Peyer's patch (tissue), 4 donors: ENCODE results near the gene BICD2. TPM values are rescaled to one million over a fixed set of nuclear protein-coding genes. Genes with fewer than 3 reads are reported as not detected.
"Not testable (repeated sequence)": the region's sequence is repeated elsewhere in the genome, so short reads cannot be mapped to it uniquely, and the experiment has no call there.

Experiments
- DNase-seq, 3 donors: peaks; one replicate each; pipeline ENCODE4 v3.0.0-alpha.2; 2017 to 2019
- H3K27ac ChIP-seq, 4 donors: fragments of 200-600 bp; sonication (generic); one replicate each; pipeline ENCODE4 v1.5.1; 2016 to 2019
- H3K27me3 ChIP-seq, 2 donors: fragments of 200-600 bp; sonication (generic); one replicate each; pipeline ENCODE4 v1.5.1; 2019
- H3K36me3 ChIP-seq, 3 donors: fragments of 200-600 bp; sonication (generic); one replicate each; pipeline ENCODE4 v1.5.1; 2016 to 2019
- H3K4me1 ChIP-seq, 4 donors: fragments of 200-600 bp; sonication (generic); one replicate each; pipeline ENCODE4 v1.5.1; 2016 to 2019
- H3K4me3 ChIP-seq, 4 donors: fragments of 200-600 bp; sonication (generic); 1 replicate in 3 of 4; 2 replicates in 1 of 4; pipeline ENCODE4 v1.5.1; 2016 to 2019; ENCODE audit warnings: mild to moderate bottlenecking in 1 of 4
- H3K9me3 ChIP-seq, 4 donors: fragments of 200-600 bp; sonication (generic); one replicate each; pipeline ENCODE4 v1.5.1; 2016 to 2019; ENCODE audit warnings: mild to moderate bottlenecking in 1 of 4
- POLR2A ChIP-seq, 2 donors: fragments of 450-650 bp; IDR thresholded peaks; one replicate each; pipeline ENCODE4 v1.5.1; 2017; ENCODE audit warnings: antibody characterized with exemption in 2 of 2, mild to moderate bottlenecking in 2 of 2, moderate library complexity in 2 of 2
- total RNA-seq, 4 donors: library from RNA; depleted of rRNA; stranded (reverse); fragments of >200 nt; gene quantifications; one replicate each; pipeline ENCODE4 v1.1.0, GENCODE V29; 2016
- TF ChIP-seq, protein P1 (sequence below), 6 experiments: fragments of 450-650 bp in 4 of 6; fragments of 200-600 bp in 2 of 6; sonication (generic) in 1 of 6; IDR thresholded peaks; one replicate each; pipeline ENCODE4 v1.5.1; 2017 to 2019; ENCODE audit warnings: antibody characterized with exemption in 6 of 6, mild to moderate bottlenecking in 3 of 6, moderate library complexity in 1 of 6

BICD2 gene
- 10 to 100 TPM in 2 of 4 donors, 1 to 10 TPM in 2; 4.2 to 41.3 (median 8.8) TPM for total RNA-seq

DNA sequence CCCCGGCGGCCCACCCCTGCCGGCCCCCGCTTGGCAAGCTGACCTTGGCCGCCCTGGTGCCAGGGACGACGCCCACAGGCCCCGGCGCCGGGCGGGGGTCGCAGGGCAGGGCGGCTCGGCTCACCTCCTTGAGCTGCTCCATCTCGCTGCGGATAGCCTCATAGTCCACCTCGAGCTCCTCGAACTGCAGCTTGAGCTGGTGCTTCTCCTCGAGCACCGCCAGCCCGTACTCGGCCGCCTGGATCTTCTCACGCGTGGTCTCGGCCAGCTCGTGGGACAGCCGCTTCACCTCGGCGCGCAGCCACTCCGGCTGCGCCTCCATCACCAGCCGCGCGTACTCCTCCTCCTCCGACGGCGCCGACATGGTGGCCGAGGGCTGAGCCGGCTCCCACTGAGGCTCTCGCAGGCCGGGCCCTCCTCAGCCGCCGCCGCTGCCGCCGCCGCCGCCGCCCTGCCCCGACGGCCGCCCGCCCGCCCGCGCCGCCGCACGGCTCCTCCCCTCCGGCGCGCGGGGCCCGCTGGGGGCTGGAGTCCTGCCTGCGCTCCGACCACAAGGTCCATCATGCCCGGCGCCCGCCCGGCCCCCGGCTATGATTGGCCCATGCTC is at the start of gene BICD2:
Gene BICD2 (minus strand): TSS at position 453 of the 607 bp plus-strand sequence. CDS start 89 bp downstream, at position 364.
- no peak for TF ChIP-seq POLR2A (IDR thresholded peaks at IDR 0.05)
- Histone ChIP-seq H3K27me3 (no peaks in the 10 kb centered on the region), H3K4me3 (peak within 1 kb of the TSS; percentile 79 to 99 (median 93)), H3K36me3 (no peaks in the 10 kb centered on the region), H3K9me3 (no peaks in the 10 kb centered on the region), H3K27ac (peak within 1 kb of the TSS; percentile 94 to 100 (median 99)), H3K4me1 (peaks cover 0 to 31% (median 11%) of the 10 kb centered on the region in 4 donors)
- peak in 2 of 3 donors; percentile 32 to 97 for DNase-seq

DNA sequence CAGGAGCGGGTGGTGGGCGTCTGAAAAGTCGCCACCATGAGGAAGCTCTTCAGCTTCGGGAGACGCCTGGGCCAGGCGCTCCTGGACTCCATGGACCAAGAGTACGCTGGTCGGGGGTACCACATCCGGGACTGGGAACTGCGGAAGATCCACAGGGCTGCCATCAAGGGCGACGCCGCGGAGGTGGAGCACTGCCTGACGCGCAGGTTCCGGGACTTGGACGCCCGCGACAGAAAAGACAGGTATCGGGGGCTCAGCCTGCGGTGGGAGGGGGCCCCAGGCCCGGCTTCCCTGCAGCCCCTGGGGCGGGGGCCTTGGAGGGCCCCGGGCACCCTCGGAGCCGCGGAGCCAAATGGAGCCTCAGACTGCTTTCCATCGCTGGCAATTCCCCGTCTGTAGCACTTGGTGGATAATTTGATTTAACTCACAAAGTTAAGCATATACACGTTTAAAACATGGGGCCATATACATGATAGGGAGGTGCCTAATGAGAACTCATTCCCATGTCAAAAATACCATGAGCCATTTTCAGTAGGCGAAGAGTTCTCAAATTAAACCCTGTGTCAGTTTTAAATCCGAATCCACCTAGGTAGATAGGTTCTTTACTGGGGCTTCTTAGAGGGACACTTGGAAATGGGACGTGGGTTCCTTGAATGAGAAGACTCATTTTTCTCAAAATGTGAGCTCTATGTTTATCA is 45.1 kb upstream of the BICD2 start:
- not testable (repeated sequence) for H3K9me3 ChIP-seq, DNase-seq, H3K36me3 ChIP-seq, H3K27ac ChIP-seq
- Histone ChIP-seq H3K4me1 (peaks cover 0 to 27% (median 12%) of the 10 kb centered on the region in 4 donors), H3K4me3 (peak overlapping the region in 2 of 4 donors; percentile 40 to 42), H3K27me3 (peaks cover 0 to 41% of the 10 kb centered on the region in 2 donors)

DNA sequence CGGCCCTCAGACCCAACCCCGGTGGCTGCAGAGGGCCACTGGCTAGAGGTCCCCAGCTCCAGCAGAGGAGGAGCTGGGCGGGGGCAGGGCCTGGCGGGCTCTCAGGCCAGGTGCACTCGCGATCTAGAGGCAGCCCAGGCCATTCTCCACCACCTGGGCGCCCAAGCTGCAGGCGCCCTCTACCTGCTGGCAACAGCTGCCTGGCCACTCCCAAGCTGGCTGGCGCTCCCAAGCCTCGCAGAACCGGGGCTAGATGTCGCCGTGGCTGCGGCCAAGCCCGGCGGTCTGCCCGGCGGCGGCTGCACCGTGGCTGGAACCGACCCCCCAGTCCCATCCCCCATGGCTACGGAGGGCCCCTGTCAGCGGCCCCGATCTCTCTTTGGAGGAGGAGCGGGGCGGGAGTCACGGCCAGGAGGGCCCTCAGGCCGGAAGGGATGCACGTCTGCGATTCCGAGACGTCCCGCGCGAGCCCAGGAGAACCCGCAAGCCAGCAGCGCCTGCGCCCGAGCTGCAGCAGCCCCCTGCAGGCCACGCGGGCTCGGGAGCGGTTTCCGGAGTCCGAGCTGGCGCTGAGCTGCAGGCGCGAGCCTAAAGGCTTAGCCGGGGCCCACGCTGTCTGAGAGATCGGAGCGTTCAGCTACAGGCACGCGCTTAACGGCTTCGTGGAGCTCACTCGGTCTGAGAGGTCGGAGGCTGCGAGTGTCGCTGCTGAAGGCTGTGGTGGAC is 44.3 kb upstream of the BICD2 start:
- Histone ChIP-seq H3K4me1 (peaks cover 0 to 27% (median 12%) of the 10 kb centered on the region in 4 donors), H3K4me3 (peak overlapping the region; percentile 11 to 42 (median 40)), H3K9me3 (no peaks in the 10 kb centered on the region), H3K27me3 (peaks cover 0 to 41% of the 10 kb centered on the region in 2 donors), H3K27ac (no peak overlapping the region), H3K36me3 (no peaks in the 10 kb centered on the region)
- TF ChIP-seq, protein P1, sequence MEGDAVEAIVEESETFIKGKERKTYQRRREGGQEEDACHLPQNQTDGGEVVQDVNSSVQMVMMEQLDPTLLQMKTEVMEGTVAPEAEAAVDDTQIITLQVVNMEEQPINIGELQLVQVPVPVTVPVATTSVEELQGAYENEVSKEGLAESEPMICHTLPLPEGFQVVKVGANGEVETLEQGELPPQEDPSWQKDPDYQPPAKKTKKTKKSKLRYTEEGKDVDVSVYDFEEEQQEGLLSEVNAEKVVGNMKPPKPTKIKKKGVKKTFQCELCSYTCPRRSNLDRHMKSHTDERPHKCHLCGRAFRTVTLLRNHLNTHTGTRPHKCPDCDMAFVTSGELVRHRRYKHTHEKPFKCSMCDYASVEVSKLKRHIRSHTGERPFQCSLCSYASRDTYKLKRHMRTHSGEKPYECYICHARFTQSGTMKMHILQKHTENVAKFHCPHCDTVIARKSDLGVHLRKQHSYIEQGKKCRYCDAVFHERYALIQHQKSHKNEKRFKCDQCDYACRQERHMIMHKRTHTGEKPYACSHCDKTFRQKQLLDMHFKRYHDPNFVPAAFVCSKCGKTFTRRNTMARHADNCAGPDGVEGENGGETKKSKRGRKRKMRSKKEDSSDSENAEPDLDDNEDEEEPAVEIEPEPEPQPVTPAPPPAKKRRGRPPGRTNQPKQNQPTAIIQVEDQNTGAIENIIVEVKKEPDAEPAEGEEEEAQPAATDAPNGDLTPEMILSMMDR (IDR thresholded peaks at IDR 0.05), result peak in 3 of 6 experiments; percentile 7 to 25 (median 20)
- no peak for TF ChIP-seq POLR2A (IDR thresholded peaks at IDR 0.05)
- peak; percentile 50 to 77 (median 76) for DNase-seq

DNA sequence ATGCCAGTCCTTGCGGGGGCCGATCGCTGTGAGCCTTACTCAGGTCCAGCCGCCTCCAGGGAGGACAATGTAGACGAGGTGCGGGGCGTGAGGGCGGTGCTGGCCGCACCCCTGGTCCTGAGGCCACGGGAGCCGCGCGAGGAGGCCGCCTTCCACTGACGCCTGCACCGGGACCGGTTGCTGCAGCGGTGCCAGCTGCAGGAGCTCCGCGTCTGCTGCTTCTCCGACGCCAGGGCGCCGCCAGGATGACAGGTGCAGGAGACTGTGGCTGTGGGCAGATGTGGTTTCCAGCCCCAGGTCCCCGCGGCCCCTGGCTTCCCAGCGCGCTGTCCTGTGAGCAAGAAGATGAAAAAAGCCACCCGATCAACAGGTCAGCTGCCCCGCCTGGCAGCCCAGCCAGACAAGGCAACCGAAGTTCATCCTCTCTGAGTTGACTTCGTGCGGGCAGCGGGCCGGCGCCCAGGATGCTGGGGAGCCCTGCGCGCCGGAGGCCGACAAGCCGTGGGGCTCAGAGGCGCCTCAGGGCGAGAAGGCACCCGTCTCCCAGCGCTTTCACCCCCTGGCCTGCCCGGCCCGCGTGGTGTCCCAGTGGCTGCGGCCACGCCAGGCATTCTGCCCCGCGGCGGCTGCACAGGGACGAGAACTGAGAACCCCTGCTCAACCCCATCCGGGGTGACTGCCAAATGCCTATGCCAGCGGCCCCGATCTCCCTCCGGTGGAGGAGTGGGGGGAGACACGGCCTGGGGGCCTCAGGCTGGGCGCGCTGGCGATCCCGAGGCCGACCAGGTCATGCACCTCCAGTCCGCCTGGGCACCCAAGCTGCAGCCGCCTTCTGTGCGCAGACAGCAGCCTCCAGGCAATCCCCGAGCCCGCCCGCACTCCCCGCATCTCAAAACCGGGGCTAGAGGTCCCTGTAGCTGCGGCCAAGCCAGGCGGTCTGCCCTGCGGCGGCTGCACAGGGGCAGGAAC is 43.4 kb upstream of the BICD2 start:
- peak in 1 of 3 donors; percentile 21 for DNase-seq

DNA sequence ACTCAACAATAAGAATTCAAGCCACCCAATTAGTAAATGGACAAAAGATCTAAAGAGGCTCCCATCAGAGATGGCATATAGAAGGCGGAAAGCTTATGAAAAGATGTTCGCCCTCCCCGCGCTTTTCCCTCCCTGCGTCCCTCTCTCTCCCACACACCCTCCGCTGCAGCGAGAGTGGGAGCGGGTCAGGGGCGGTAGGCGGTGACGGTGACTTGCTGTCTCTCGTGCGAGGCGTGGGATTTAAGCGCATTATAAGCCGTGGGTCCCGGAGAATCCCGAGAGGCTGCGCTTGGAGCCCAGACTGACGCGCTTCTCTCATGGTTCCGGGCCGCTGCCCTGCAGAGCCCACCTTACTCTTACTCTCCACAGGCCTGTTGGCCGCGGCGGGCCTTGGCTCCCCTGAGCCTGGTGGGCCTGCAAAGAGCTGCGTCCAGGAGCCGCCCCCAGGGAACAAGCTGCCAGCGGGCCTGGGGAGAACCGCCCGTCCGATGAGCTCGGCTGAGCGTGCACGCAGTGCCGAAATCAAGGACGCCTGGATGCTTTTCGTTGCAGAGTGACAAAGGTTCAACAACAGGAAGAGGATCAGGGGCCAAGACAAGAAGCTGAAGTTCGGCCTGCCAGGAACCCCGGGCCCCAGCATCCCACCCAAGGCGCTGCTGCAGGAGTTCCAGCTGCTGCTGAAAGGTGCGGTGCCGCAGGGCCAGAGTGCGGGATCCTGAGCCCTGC is 42.6 kb upstream of the BICD2 start:
- Histone ChIP-seq H3K36me3 (no peaks in the 10 kb centered on the region), H3K27ac (no peak overlapping the region), H3K9me3 (no peaks in the 10 kb centered on the region), H3K4me3 (peak overlapping the region in 1 of 4 donors; percentile 42), H3K27me3 (peaks cover 0 to 41% of the 10 kb centered on the region in 2 donors), H3K4me1 (peaks cover 0 to 27% (median 12%) of the 10 kb centered on the region in 4 donors)
- DNase-seq, result no peak
- TF ChIP-seq, protein P1 (IDR thresholded peaks at IDR 0.05), result no peak
- TF ChIP-seq POLR2A (IDR thresholded peaks at IDR 0.05), result no peak

More for the DNA sequence above, 43.4 kb upstream of the BICD2 start:
- no peak overlapping the region for H3K27ac ChIP-seq
- H3K4me3 ChIP-seq, result peak overlapping the region; percentile 11 to 42 (median 40)
- H3K27me3 ChIP-seq, result peaks cover 0 to 41% of the 10 kb centered on the region in 2 donors
- TF ChIP-seq, protein P1 (IDR thresholded peaks at IDR 0.05), result no peak
- TF ChIP-seq POLR2A (IDR thresholded peaks at IDR 0.05), result no peak
- H3K9me3 ChIP-seq, result no peaks in the 10 kb centered on the region
- no peaks in the 10 kb centered on the region for H3K36me3 ChIP-seq
- H3K4me1 ChIP-seq, result peaks cover 0 to 27% (median 12%) of the 10 kb centered on the region in 4 donors
